Left lobe of liver (tissue), 2 donors: ENCODE results near the gene LDLR. TPM values are rescaled to one million over a fixed set of nuclear protein-coding genes. Genes with fewer than 3 reads are reported as not detected.
"Not testable (repeated sequence)": the region's sequence is repeated elsewhere in the genome, so short reads cannot be mapped to it uniquely, and the experiment has no call there.

Source experiments
- ATAC-seq: fragments of 200-7000 bp; cut with Tn5 transposase; one replicate; pipeline ENCODE4 v1.9.1; 2020; ENCODE audit warnings: mild to moderate bottlenecking, moderate library complexity
- DNase-seq: peaks from one replicate; pipeline ENCODE4 v3.0.0-alpha.2; 2020; ENCODE audit warnings: low spot score
- total RNA-seq: library from RNA; stranded (reverse); gene quantifications from one replicate; pipeline ENCODE4 v1.2.1, GENCODE V29; 2021
- donor health status: DM: no; HTN: no; CAD: no; lungs with moderate emphysema.
- donor health status: DM: no; HTN: yes; CAD: no.

LDLR gene
- total RNA-seq, 1 donor from 2014 or later = 12.2 TPM

GRCh38 chr19:11138601-11139300 lies 49.5 kb downstream of the LDLR start:
- ATAC-seq = peak; percentile 19
- DNase-seq = no peak

DNA sequence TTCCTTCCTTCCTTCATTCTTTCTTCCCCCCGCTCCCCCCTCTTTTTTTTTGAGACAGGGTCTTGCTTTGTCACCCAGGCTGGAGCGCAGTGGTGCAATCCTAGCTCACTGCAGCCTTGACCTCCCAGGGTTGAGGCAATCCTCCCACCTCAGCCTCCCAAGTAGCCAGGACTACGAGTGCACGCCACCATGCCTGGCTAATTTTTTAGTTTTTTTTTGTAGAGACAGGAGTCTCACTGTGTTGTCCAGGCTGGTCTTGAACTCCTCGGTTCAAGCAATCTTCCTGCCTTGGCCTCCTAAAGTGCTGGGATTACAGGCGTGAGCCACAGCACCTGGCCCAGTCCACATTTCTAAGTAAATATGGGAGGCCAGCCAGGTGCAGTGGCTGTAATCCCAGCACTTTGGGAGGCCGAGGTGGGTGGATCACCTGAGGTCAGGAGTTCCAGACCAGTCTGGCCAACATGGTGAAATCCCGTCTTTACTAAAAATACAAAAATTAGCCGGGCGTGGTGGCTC lies 50.8 kb downstream of the LDLR start:
- ATAC-seq (peak; percentile 35), DNase-seq (peak; percentile 85)

- DNase-seq = no peak
- ATAC-seq = no peak
These were observed 51.6 kb downstream of the LDLR start for GRCh38 chr19:11140896-11141295.

DNA sequence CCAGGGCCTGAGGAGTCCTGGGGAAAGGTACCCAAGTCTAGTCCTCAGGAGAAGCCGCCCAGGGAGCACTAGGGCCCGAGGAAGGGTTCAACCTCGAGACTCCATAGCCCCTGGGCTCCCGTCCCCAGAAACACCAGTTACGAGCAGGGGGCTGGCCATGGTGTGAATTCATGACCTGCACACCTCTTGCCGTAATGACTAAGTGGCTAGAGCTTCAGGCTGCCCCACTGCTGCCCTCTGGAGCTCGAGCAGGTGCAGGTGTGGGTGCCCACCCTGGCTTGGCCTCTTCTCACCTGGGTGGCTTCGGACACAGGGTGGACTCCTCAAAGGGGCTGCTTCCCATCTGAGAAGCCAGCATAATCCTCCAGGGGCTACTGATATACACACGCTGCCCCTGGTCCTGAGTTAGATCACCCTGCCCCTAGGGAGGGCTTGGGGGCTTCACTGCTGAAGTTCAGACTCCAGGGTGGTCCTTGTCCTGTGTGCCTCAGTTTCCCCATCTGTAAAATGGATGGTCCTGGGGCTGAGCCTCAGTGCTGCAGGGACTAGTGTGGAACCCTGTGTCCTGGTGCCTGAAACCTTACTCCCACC lies 52.8 kb downstream of the LDLR start:
- ATAC-seq (no peak), DNase-seq (no peak)

DNA sequence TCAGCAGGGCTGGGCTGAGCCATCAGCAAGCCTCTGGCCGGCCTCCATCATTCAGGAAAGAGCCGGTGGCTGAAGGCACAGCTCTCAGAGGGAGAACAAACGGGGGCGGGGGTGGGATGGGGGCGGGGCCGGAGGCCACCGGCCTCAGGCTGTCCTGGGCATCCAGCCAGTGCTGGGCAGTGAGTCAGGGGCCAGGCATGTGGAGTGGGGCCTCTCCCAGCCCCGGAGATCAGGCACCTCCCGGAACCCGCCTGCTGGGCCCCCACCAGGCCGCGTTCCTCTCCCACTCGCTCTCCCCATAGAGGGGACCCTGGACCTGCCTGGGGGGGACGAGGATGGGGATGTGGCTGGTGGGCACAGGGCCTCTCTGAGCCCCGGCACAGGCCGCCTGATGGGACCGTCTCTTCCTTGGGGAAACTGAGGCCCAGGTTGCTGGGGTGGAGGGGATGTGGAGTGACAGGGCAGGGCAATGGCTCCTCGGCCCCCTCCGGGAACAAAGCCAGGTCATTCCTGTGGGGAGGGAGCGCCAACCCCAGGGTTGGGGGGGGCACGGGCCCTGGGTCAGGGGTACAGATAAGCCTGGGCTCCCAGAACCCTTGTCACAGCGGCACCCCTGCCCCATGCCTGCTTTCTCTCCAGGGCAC lies 53.4 kb downstream of the LDLR start:
- DNase-seq = peak; percentile 85
- peak; percentile 53 for ATAC-seq

GRCh38 chr19:11145536-11145924 lies 56.3 kb downstream of the LDLR start:
- ATAC-seq = no peak
- DNase-seq = no peak

DNA sequence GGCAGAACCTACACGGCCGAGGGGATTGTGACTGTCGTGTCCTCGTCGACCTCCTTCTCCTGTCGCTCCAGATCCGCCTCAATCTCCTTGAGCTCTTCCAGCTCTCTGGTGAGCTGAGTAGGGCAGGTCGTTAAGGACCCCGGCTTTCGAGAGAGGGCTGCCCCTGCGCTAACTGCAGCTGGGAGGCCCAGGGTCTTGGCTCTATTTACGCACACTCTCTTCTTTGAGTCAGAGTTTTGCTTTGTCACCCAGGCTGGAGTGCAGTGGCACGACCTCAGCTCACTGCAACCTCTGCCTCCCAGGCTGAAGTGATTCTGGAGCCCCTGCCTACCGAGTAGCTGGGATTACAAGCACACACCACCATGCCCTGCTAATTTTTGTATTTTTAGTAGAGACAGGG lies 58.7 kb downstream of the LDLR start:
- ATAC-seq = no peak
- no peak for DNase-seq

GRCh38 chr19:11151181-11151580 lies 61.9 kb downstream of the LDLR start:
- DNase-seq = no peak

GRCh38 chr19:11152318-11153062 lies 63.2 kb downstream of the LDLR start:
- DNase-seq = peak; percentile 92

More at GRCh38 chr19:11151181-11151580, 61.9 kb downstream of the LDLR start:
- no peak for ATAC-seq

GRCh38 chr19:11154683-11155047 lies 65.4 kb downstream of the LDLR start:
- DNase-seq (no peak), ATAC-seq (no peak)

More at GRCh38 chr19:11152318-11153062, 63.2 kb downstream of the LDLR start:
- ATAC-seq = peak; percentile 72

DNA sequence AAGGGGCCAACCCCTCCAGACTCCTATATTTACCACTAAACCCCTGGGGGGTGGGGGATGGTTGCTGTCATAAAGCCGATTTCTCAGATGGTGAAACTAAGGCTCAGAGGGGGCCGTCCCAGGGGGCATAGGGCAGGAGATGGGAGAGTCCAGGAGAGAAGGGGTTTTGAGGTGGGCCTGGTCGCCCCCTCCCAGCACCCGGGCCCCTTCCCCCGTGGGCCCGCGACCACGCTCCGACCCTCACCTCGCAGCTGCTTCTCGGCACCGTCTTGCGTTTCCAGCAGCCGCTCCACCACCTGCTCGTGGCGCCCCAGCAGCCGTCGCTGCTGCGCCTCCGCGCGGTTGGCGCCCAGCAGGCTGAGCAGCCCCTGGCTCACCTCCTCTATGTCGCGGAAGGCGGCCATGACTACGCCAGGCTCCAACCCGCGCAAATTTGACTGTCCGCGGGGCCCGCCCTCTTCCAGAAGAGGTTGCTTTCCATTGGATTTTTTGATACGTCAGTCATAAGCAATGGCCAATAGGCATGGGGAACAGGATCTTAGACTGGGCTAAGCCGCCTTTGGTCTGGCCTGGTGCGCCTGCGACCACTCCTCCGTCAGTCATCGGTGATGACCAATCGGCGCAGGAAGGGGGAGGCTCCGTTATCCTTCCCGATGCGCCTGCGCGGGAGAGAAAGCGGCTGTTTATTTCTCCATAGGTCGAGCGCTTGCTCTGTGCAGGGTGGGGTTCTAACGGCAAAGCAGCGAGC lies 66.3 kb downstream of the LDLR start, which contains the start of gene SPC24:
Gene SPC24, minus strand, starts transcription at position 410 of the 748 bp plus-strand sequence. Its CDS starts 6 bp downstream, at position 404.
- peak; percentile 73 for ATAC-seq

GRCh38 chr19:11159598-11160439 lies 70.6 kb downstream of the LDLR start:
- ATAC-seq (peak; percentile 45), DNase-seq (peak; percentile 65)

More for the DNA sequence above, 66.3 kb downstream of the LDLR start, which contains the start of gene SPC24:
- DNase-seq = peak; percentile 92

GRCh38 chr19:11160440-11160768 lies 71.1 kb downstream of the LDLR start:
- DNase-seq, ATAC-seq: not testable (repeated sequence)

- DNase-seq = no peak
- ATAC-seq = no peak
These were observed 75.0 kb downstream of the LDLR start for GRCh38 chr19:11164296-11164695.

DNA sequence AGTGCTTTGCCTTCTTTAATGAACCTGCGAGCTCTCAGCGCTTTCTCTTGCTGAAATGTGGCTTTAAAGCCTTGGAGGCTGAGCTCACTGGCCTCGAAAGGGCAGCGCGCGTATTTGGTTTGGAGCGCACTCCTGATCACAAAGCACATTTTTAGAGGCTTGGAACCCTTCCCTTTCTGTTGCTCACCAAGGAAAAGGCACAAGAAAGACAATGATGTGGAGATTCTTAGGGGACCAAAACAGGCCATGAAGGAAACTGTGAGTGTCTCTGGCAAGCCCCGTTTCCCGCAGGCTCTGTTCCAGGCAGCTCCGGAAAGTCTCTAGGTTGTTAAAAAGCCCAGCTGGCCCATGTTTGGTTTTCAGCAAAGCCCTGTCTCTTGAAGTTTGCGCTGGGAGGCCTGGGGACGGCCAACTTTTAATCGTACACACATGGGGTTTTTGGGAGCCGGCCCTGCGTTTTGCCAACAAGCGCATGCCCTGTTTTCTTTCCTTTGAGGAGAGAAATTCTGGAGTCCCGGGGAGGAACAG lies 75.7 kb downstream of the LDLR start:
- DNase-seq (peak; percentile 68), ATAC-seq (peak; percentile 70)

GRCh38 chr19:11165486-11166030 lies 76.3 kb downstream of the LDLR start:
- DNase-seq = no peak
- ATAC-seq = peak; percentile 3

DNA sequence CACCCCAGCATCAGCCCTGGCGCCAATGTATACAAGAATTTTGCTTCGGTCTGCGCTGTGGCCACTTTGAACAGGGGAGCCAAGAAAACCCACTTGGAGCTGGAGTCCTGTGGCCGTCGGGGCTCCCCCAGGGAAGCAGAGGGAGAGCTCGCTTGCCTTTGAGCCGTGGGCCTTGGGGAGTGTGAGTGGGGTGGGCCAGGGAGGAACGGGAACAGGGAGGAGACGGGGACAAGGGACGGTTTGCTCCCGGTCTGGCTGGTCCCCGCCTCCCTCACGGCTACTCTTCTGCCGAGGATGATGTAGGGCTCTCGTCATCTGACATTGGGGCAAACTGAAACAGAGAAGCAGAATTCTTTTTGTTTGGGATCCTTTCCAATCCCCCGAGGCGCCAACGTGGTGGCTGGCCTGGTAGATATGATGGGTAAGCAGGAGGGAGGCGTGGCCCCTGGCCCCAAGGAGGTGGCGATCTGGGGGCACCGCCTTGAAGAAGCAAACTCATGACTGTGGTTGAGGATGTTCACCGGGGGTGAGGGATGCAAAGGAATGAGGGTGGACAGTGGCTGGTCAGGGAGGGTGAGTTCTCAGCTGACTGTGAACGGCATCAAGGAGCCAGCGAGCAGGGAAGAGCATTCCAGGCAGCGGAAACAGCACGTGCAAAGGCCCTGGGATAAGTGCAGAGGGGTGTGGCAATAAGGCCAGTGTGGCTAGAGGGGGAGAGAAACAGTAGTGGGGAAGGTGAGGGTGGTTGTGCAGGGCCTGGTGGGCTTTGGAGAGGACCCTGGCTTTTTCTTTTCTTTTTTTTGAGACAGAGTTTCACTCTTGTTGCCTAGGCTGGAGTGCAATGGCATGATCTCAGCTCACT lies 77.2 kb downstream of the LDLR start:
- no peak for DNase-seq
- ATAC-seq = no peak

- DNase-seq = no peak
- ATAC-seq = no peak
These were observed 79.3 kb downstream of the LDLR start for GRCh38 chr19:11168568-11168967.
